NCI-H146 (cell line): ENCODE data around the gene EOMES.

Experiments
- DNase-seq: peaks from one replicate; lab custom pipeline; 2025; lab: John Stamatoyannopoulos, UW

The EOMES gene

DNA sequence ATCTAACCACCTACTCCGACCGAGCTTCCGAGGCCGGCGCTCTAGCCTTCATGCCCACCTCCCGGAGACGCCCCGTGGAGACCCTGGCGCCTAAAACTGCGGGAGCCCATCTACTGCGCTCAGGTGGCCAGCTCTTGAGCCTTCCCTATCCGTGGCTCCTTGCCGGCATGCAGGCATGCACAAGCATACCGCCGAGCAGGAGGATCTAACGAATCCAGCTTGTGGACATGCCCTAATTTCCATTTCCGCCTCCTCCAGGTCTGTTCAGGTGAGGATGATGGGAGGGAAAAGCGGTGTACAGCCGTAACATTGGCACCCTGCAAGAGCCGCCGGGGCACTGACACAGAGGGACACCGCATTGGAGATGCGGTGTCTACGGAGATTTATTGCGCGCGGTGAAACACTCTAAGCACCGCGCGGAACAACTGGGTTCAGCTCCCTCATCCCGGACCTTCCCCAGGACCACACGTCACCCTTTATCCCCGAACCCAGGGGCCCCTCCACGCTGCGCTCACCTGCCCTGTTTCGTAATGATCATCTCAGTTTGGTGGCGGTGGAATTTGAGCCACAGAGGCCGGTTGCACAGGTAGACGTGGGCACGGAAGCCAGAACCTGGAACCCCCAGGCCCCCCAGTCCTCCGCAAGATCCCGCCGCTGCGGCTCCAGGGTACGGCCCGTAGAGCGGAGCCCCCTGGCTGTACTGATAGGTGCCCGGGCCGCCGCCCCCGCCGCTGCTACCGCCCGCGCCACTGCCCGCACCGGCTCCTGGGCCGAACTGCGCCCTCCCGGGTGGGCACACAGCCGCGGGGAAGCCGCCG lies 1.0 kb downstream of the EOMES start:
- DNase-seq = no peak

GRCh38 chr3:27719314-27720003 lies 2.7 kb downstream of the EOMES start:
- DNase-seq = no peak

DNA sequence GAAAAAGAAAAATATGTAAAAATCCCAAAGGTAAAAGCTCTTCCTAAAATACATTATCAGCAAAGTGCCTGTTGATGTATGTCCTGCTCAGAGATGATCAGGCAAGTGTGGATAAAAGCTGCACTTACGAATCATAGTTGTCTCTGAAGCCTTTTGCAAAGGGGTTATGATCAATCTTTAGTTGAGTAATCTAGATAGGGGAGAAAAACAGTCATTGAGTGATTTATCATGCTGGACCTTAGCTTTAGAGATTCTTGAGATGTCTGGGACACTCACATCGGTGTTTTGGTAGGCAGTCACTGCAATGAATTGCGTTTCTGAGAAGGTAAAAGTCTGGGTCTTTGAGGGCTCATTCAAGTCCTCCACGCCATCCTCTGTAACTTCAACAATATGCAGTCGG lies 3.7 kb downstream of the EOMES start:
- DNase-seq = no peak

DNA sequence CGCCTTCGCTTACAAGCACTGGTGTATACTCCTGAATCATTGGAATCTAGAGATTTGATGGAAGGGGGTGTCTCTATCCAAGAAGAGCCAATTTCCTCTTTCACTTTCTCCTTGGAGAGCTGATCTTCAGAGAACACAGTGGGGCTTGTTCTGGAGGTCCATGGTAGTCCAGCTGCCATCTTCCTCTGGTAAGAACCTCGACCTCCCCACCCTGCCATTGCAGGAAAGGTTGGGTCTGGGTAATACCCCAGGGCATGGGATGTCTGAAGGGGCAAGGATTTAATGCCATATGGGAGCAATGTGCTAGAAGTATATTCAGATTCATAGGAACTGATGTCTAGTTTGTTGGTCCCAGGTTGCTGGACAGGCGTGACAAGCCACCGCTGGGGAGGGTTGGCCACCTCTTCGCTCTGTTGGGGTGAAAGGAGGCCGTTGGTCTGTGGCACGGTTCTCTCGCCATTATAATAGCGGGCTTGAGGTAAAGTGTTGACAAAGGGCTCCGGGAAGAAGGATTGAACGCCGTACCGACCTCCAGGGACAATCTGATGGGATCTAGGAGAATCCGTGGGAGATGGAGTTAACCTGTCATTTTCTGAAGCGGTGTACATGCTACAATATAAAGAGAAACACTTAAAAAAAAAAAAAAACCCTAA lies 4.8 kb downstream of the EOMES start:
- DNase-seq = no peak

GRCh38 chr3:27716309-27716708 lies 5.8 kb downstream of the EOMES start:
- no peak for DNase-seq

DNA sequence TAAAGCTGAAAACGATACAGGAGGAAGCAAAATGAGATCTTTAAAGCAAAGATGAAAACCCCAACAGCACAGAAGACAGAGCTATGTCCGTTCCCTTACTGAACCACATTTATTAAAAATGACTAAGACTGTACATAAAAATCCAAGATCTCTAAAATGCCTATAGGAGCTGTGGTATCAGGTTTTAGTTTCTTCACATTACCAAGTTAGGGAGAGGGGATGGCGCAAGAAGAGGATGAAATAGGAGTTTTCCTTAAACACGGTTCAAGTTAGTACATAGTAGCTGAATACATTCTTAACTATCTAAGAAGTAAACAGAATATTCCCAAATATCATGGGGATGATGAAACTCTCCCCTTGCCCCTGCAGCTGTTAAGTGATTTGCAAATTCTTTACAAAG lies 6.3 kb downstream of the EOMES start:
- DNase-seq = no peak

- DNase-seq = no peak
Observed at GRCh38 chr3:27715454-27715806, 6.7 kb downstream of the EOMES start.

- DNase-seq = no peak
Observed at GRCh38 chr3:27714692-27715453, 7.2 kb downstream of the EOMES start.

GRCh38 chr3:27714146-27714526 lies 8.0 kb downstream of the EOMES start:
- DNase-seq = peak; percentile 13

GRCh38 chr3:27713435-27714145 lies 8.5 kb downstream of the EOMES start:
- no peak for DNase-seq

DNA sequence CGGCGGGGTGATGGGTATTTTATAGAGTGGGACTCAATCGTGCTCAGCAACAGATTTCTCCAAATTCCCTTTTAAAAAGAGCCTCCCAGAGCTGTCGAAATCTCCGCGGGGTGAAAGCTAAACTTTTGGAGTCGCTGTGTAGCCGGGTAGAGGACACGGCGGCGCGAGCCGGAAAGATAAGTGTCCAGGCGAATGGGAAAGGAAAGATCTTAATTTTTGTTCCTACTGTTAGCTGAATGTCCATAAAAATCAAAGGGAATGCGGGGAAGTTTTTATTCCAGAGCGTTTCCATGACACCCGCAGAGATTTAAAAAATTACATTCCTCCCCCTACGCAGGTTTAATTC lies 9.1 kb downstream of the EOMES start:
- no peak for DNase-seq

DNA sequence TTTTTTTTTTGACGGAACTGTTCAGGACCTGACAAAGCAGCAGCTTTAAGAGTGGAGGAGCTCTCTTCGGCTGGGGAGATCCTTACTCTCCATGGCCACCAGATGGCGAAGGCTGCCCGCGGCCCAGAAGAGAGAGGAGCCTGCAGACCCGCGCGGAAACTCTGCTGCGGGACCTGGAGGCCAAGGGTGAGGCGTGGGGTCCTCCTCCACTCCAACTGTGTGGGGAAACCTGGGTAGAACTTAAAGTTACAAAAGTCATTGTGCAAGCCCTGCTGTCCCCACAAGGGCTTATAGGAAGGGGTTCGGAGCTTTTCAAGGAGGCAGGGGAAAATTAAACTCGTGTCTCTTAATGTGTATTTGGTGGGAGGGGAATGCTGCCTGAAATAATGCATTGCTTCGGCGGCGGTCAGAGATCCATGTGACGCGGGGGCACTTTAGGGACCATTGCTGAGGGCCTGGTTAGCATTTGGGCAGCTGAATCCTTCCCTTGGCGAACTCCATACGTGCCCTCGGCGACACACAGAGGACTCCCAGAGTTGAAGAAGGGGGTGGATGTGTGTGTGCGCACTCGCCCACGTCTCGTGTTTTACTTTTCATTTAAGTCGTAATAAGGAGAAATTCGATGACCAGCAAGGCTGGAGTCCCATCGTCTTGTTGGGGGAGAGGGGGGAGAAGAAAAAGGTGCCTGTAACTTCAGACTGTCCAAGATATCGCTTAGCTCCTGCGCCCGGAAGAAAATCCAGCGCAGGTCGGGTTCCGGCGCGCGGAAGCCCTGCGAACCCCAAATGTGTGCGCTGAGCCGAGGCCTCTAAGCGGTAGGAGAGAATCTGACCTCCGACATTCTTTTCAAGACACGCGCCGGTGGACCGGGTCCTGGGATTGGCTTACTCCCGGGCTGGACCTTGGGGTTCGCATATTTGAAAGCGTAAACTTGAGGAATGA lies 9.7 kb downstream of the EOMES start:
- DNase-seq = peak; percentile 55

DNA sequence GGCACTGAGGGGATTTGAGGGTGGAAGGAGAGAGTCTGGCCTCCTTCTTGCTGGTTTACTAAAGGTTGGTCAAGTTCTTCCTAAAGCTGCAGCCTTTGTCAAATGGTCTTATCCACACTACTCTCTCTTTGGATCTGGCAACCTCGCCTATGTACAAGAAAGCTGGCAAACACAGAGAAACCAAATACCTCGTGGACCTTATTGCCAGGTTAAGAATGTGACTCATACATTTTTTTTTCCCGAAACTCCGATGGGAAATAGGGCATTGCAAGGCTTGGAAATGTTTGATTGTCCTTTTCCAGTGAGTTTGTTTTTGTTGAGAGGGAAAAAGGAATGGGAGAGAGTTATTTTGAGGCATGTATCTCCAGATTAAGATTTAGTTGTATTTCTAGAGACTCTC lies 13.9 kb downstream of the EOMES start:
- no peak for DNase-seq

DNA sequence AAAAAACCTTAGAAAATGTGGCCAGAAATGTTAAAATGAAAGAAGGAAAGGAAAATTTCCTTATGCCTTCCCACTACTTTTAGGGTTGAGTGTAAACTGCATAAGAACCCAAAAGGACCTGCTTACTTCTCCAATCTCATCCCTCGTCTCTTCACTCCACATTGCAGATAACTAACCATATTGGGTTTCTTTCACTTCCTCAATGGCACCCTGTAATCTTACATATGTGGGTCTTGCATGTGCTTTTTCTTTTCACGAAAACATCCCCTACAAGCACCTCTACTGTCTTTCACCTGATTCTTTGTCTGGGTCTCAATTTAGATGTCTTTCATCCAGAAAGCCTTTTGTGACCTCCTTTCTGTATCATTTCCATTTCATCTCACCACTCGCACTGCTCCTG lies 23.1 kb downstream of the EOMES start:
- no peak for DNase-seq

DNA sequence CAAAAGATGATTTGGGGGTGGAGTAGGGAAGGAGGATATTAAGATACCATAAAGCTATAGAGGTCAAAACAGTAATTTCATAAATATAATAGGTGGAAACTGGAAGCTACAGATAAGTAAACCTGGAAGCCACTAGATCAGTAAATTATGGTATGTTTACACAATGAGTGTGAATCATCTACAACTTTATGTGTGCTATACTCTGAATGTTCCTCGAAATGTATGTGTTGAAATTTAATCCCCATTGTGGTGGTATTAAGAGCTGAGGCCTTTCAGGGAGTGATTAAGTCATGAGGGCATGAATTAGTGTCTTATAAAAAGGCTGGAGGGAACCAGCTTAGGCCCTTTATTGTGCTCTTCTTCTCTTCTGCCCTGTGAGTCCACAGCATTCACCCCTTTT lies 25.2 kb downstream of the EOMES start:
- no peak for DNase-seq

- no peak for DNase-seq
Observed at GRCh38 chr3:27695636-27696035, 26.5 kb downstream of the EOMES start.

DNA sequence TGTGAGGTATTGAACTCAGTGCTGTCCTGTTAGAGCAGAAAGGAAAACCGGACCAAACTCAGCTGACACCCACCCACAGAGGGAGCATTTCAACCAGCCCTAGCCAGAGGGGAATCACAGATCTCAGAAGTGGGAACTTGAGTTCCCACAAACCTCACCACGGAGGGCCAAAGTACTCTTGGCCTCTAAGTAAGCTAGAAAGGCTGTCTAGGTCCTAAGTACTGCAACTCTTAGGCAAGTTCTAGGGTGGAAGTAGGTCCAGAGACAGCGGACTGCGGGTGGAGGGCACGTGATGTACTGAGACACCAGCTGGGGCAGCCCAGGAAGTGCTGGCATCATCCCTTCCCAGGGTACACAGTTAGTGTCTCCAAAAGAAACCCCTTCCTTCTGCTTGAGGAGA lies 34.1 kb downstream of the EOMES start:
- DNase-seq = no peak

DNA sequence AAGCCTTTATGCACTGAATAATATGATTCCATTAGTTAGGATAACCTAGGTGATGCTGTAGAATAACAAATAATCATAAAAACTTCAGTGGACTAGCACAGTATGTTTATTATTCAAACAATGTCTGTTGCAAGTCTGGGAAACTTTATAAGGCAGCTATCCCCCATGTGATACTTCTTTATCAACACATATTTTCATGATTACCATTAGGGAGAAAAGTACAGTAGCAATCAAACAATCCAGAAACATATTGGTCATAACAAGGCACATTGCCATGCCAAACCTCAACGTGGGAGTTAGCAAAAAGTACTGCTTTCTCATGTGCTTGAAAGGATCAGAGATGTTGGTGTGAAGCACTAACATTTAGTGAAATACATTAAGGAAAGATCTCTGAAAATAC lies 35.5 kb downstream of the EOMES start:
- no peak for DNase-seq

- DNase-seq = no peak
Observed at GRCh38 chr3:27685474-27685873, 36.6 kb downstream of the EOMES start.

- no peak for DNase-seq
Observed at GRCh38 chr3:27684302-27684701, 37.8 kb downstream of the EOMES start.

DNA sequence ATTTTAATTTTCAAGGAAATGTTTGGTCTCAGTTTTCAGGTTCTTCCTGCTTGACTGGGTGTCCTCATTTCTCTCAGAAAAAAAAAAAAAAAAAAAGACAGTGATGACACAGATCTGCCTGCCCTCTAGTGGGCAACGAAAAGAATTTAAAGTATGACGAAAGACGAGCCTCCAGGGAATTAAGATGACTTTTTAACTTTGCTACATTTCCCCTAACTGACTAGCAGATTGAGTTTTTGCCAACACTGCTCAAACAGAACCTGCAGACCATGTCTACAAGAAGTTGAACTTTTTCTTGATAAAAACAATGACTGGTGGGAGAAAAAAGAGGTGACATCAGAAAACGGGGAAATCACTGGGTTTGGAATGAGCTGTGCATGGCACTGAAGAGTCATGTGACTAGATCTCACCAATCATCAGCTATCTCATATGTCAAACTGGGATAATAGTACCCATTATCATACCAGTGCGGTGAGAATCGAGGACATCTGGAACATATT lies 40.8 kb downstream of the EOMES start:
- DNase-seq = peak; percentile 76
